T-helper 1 cell treated with Interleukin-12 subunit alpha and Interleukin-12 subunit beta and Interleukin-4 antibody, amounts not matched to agents 30 μg/mL and 1 μg/mL, for 36 hours (primary cell): ENCODE results near the gene PHF8.

ENCODE experiments used
- H3K27ac Mint-ChIP-seq: one replicate; pipeline ENCODE4 v1.8.0; 2021; ENCODE audit warnings: mild to moderate bottlenecking, mixed read lengths
- H3K27me3 Mint-ChIP-seq: one replicate; pipeline ENCODE4 v1.8.0; 2021; ENCODE audit warnings: low read depth, mixed read lengths
- H3K36me3 Mint-ChIP-seq: one replicate; pipeline ENCODE4 v1.8.0; 2021; ENCODE audit warnings: low read depth, mixed read lengths
- H3K4me1 Mint-ChIP-seq: one replicate; pipeline ENCODE4 v1.8.0; 2021; ENCODE audit warnings: low read depth, mixed read lengths
- H3K4me3 Mint-ChIP-seq: one replicate; pipeline ENCODE4 v1.8.0; 2021; ENCODE audit warnings: mild to moderate bottlenecking, moderate library complexity, mixed read lengths
- H3K9me3 Mint-ChIP-seq: one replicate; pipeline ENCODE4 v1.8.0; 2021; ENCODE audit warnings: mixed read lengths

The PHF8 gene

DNA sequence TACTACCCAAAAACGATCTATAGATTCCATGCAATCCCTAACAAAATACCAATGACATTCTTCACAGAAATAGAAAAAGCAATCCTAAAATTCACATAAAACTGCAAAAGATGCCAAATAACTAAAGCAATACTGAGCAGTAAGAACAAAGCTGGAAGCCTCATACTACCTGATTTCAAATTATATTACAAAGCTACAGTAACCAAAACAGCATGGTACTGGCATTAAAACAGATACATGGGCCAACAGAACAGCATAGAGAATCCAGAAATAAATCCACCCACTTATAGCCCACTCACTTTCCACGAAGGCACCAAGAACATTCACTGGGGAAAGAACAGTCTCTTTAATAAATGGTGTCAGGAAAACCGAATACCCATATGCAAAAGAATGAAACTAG, 74.7 kb downstream of the PHF8 start:
- peaks cover 15% of the 10 kb centered on the region for H3K9me3 Mint-ChIP-seq
- no peaks in the 10 kb centered on the region for H3K27me3 Mint-ChIP-seq
- H3K4me3 Mint-ChIP-seq = no peak overlapping the region
- H3K27ac Mint-ChIP-seq = no peak overlapping the region
- H3K4me1 Mint-ChIP-seq = no peaks in the 10 kb centered on the region
- H3K36me3 Mint-ChIP-seq = peaks cover 45% of the 10 kb centered on the region

GRCh38 chrX:53950130-53950733, 94.0 kb downstream of the PHF8 start:
- Mint-ChIP-seq H3K9me3 (no peaks in the 10 kb centered on the region), H3K4me1 (no peaks in the 10 kb centered on the region), H3K27me3 (no peaks in the 10 kb centered on the region), H3K27ac (no peak overlapping the region), H3K4me3 (no peak overlapping the region), H3K36me3 (peaks cover 27% of the 10 kb centered on the region)

- Mint-ChIP-seq H3K9me3 (no peaks in the 10 kb centered on the region), H3K36me3 (peaks cover 39% of the 10 kb centered on the region), H3K27me3 (no peaks in the 10 kb centered on the region), H3K27ac (no peak overlapping the region), H3K4me1 (peaks cover 11% of the 10 kb centered on the region), H3K4me3 (no peak overlapping the region)
Observed at GRCh38 chrX:53940180-53940579, 104.1 kb downstream of the PHF8 start.

DNA sequence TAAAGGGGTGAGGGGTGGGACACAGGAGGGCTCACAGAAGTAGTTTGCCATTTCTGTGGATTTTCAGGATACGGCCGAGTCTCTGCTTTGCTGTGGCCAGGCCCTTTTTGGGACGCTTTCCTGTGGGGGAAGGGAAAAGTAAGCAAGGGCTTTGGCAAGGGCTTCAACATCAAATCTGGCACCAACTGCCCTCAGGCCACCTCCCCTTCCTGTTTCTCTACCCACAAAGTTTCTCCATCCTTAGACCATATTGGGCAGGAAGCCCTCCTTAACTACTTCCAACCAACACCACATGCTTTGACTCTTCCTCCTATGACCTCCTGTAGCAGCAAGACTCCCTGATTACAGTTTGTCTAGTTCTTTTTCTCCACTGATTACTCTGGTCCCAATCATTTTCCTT, 105.1 kb downstream of the PHF8 start:
- peaks cover 11% of the 10 kb centered on the region for H3K4me1 Mint-ChIP-seq
- no peak overlapping the region for H3K27ac Mint-ChIP-seq
- no peak overlapping the region for H3K4me3 Mint-ChIP-seq
- H3K27me3 Mint-ChIP-seq = no peaks in the 10 kb centered on the region
- H3K36me3 Mint-ChIP-seq = peaks cover 43% of the 10 kb centered on the region
- no peaks in the 10 kb centered on the region for H3K9me3 Mint-ChIP-seq

GRCh38 chrX:53930515-53931380, 113.5 kb downstream of the PHF8 start:
- no peaks in the 10 kb centered on the region for H3K9me3 Mint-ChIP-seq
- peaks cover 4% of the 10 kb centered on the region for H3K4me1 Mint-ChIP-seq
- no peak overlapping the region for H3K27ac Mint-ChIP-seq
- H3K36me3 Mint-ChIP-seq = peaks cover 4% of the 10 kb centered on the region
- no peaks in the 10 kb centered on the region for H3K27me3 Mint-ChIP-seq
- no peak overlapping the region for H3K4me3 Mint-ChIP-seq

- Mint-ChIP-seq H3K27ac (no peak overlapping the region), H3K4me1 (no peaks in the 10 kb centered on the region), H3K9me3 (no peaks in the 10 kb centered on the region), H3K36me3 (no peaks in the 10 kb centered on the region), H3K4me3 (no peak overlapping the region), H3K27me3 (no peaks in the 10 kb centered on the region)
Observed at GRCh38 chrX:53926030-53926429, 118.2 kb downstream of the PHF8 start.

GRCh38 chrX:53918702-53919101, 125.6 kb downstream of the PHF8 start:
- Mint-ChIP-seq H3K4me3 (no peak overlapping the region), H3K9me3 (no peaks in the 10 kb centered on the region), H3K27me3 (no peaks in the 10 kb centered on the region), H3K36me3 (no peaks in the 10 kb centered on the region), H3K4me1 (no peaks in the 10 kb centered on the region), H3K27ac (no peak overlapping the region)

DNA sequence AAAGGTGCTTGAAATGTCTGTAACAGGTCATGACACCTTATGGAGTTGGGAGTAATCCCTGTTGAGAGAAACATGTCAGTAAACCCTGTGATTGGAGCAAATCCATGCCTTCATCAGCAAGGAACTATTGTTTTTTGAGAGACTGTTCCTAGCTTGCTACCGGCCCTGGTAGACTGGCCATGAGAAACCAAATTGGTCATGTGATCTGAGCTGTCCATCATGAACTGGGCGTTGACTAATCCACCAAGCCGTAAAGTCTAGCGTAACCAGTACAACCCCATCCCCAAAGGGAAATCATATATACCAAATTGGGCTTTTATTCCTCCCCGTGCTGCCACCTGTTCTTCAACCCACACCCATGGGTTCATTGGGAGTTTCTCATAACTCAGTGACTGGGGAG, 143.7 kb downstream of the PHF8 start:
- Mint-ChIP-seq H3K36me3 (no peaks in the 10 kb centered on the region), H3K9me3 (no peaks in the 10 kb centered on the region), H3K4me1 (no peaks in the 10 kb centered on the region), H3K27me3 (no peaks in the 10 kb centered on the region), H3K4me3 (no peak overlapping the region), H3K27ac (no peak overlapping the region)

DNA sequence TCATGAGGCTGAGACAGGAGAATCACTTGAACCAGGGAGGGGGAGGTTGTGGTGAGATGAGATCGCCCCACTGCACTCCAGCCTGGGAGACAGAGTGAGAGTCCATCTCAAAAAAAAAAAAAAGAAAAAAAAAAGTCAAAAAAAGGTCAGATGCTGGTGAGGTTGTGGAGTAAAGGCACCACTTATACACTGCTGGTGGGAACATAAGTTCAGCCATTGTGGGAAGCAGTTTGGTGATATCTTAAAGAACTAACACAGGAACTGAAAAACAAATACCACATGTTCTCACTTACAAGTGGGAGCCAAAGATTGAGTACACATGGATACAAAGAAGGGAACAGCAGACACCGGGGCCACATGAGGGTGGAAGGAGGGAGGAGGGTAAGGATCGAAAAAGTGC, 149.0 kb downstream of the PHF8 start:
- Mint-ChIP-seq H3K36me3 (no peaks in the 10 kb centered on the region), H3K4me3 (no peak overlapping the region), H3K9me3 (no peaks in the 10 kb centered on the region), H3K27me3 (no peaks in the 10 kb centered on the region), H3K27ac (no peak overlapping the region), H3K4me1 (no peaks in the 10 kb centered on the region)
